GM23248 (cell line): ENCODE measurements around the gene ANKRD9. TPM values are rescaled to one million over a fixed set of nuclear protein-coding genes. Genes with fewer than 3 reads are reported as not detected.

Experiments
- DNase-seq: peaks from one replicate; pipeline ENCODE4 v3.0.0-alpha.2; 2015
- H2AFZ ChIP-seq: fragments of 200-600 bp; sonication (generic); 2 replicates; pipeline ENCODE4 v1.6.1; 2016; ENCODE audit warnings: antibody characterized with exemption
- H3F3A ChIP-seq: fragments of 200-600 bp; sonication (generic); 2 replicates; pipeline ENCODE4 v1.6.1; 2016; ENCODE audit warnings: mild to moderate bottlenecking, antibody characterized with exemption, mixed run types; ENCODE audit not compliant: insufficient read depth
- H3K27ac ChIP-seq: fragments of 200-600 bp; sonication (generic); 2 replicates; pipeline ENCODE4 v1.5.1; 2016; ENCODE audit warnings: mild to moderate bottlenecking
- H3K27me3 ChIP-seq: fragments of 200-600 bp; sonication (generic); replicated peaks from 2 replicates; pipeline ENCODE4 v1.6.1; 2016; ENCODE audit warnings: mild to moderate bottlenecking; ENCODE audit not compliant: insufficient read depth
- H3K36me3 ChIP-seq: fragments of 200-600 bp; sonication (generic); 2 replicates; pipeline ENCODE4 v1.6.1; 2016; ENCODE audit warnings: low read depth, mild to moderate bottlenecking
- H3K4me1 ChIP-seq: fragments of 200-600 bp; sonication (generic); 2 replicates; pipeline ENCODE4 v1.6.1; 2016; ENCODE audit warnings: mild to moderate bottlenecking; ENCODE audit not compliant: insufficient read depth
- H3K4me2 ChIP-seq: fragments of 200-600 bp; sonication (generic); one replicate; pipeline ENCODE4 v1.6.1; 2016; ENCODE audit warnings: mild to moderate bottlenecking; ENCODE audit not compliant: unreplicated experiment
- H3K4me3 ChIP-seq: fragments of 200-600 bp; sonication (generic); 2 replicates; pipeline ENCODE4 v1.5.1; 2016; ENCODE audit warnings: mild to moderate bottlenecking
- H3K79me2 ChIP-seq: fragments of 200-600 bp; sonication (generic); 2 replicates; pipeline ENCODE4 v1.6.1; 2016; ENCODE audit warnings: mild to moderate bottlenecking; ENCODE audit not compliant: insufficient read depth
- H3K9ac ChIP-seq: fragments of 200-600 bp; sonication (generic); 2 replicates; pipeline ENCODE4 v1.6.1; 2016; ENCODE audit warnings: mild to moderate bottlenecking
- H3K9me2 ChIP-seq: fragments of 200-600 bp; sonication (generic); 2 replicates; pipeline ENCODE4 v1.6.1; 2016; ENCODE audit warnings: mixed run types, mild to moderate bottlenecking, moderate library complexity; ENCODE audit not compliant: insufficient read depth
- H3K9me3 ChIP-seq: fragments of 200-600 bp; sonication (generic); one replicate; pipeline ENCODE4 v1.6.1; 2017; ENCODE audit warnings: low read depth
- H4K20me1 ChIP-seq: fragments of 200-600 bp; sonication (generic); 2 replicates; pipeline ENCODE4 v1.6.0; 2016; ENCODE audit not compliant: insufficient read depth
- EZH2 ChIP-seq: fragments of 200-600 bp; sonication (generic); IDR thresholded peaks from 2 replicates; pipeline ENCODE4 v1.6.1; 2018; ENCODE audit warnings: antibody characterized with exemption, mild to moderate bottlenecking; ENCODE audit not compliant: insufficient read depth, poor library complexity, severe bottlenecking
- EZH2phosphoT487 ChIP-seq: fragments of 200-600 bp; sonication (generic); IDR thresholded peaks from 2 replicates; pipeline ENCODE4 v1.6.1; 2018; ENCODE audit warnings: antibody characterized with exemption, moderate library complexity, mild to moderate bottlenecking, low read depth; ENCODE audit not compliant: insufficient read depth
- WGBS, 2 experiments: methylation state at CpG; one replicate each; pipeline ENCODE4 v1.1.6; 2015 to 2017; ENCODE audit warnings: low lambda C conversion rate in 2 of 2, low coverage in 1 of 2; ENCODE audit errors: missing lambda C conversion rate in 2 of 2; 5-methylcytosine and 5-hydroxymethylcytosine counted together
- in situ Hi-C: fragments of 300-500 bp; cut with MboI; formaldehyde crosslinking; loops from 2 replicates; pipeline ENCODE4 v1.15.0; 2020
- polyA plus RNA-seq: library from polyadenylated mRNA; unstranded; fragments of >200 nt; fragmentation: Nextera tagmentation; extraction: Ambion mirVana; gene quantifications from 2 replicates; pipeline ENCODE4 v1.2.1, GENCODE V29; 2016
- total RNA-seq: library from RNA; depleted of rRNA; stranded (reverse); fragments of >200 nt; shearing (Covaris generic); gene quantifications from 2 replicates; pipeline ENCODE4 v1.2.3, GENCODE V29; 2014

Gene ANKRD9
- total and polyA plus RNA-seq, 2 experiments from 2014 or later: 2.3 to 14.9 TPM

DNA sequence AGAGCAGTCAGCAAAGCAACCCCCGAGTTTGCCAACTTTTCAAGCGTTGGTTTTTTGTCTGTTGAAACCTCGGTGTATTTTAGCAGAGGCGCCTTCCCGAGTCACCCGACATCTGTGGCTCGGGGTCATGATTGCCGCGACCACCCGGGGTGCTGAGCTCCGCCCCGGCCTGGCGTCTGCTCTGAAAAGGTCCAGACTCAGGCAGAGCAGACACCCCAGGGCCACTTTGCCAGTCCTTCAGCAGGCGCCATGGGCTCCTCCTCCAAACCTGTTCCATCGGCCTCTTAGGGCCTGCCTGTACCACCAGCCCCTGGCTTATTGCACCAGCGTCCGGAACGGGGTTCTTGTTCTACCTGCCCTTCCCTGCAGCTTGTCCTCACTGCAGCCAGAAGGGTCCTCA lies 19.1 kb downstream of the ANKRD9 start:
- H3K4me3 ChIP-seq: no peak overlapping the region
- H3K4me2 ChIP-seq: no peak overlapping the region
- H3K27ac ChIP-seq: no peak overlapping the region
- no peaks in the 10 kb centered on the region for H3K79me2 ChIP-seq
- H2AFZ ChIP-seq: no peak overlapping the region
- in situ Hi-C loops: no loop called here
- H3K27me3 ChIP-seq: no peaks in the 10 kb centered on the region
- DNase-seq: no peak
- H4K20me1 ChIP-seq: no peaks in the 10 kb centered on the region
- no peaks in the 10 kb centered on the region for H3F3A ChIP-seq
- no peaks in the 10 kb centered on the region for H3K9me3 ChIP-seq
- no peaks in the 10 kb centered on the region for H3K9me2 ChIP-seq
- no peaks in the 10 kb centered on the region for H3K4me1 ChIP-seq
- no peak for TF ChIP-seq EZH2
- TF ChIP-seq EZH2phosphoT487: no peak
- no peaks in the 10 kb centered on the region for H3K36me3 ChIP-seq
- 93 to 94% methylated on average over 18 of the region's 18 CpGs for WGBS, 2 experiments
- no peak overlapping the region for H3K9ac ChIP-seq

DNA sequence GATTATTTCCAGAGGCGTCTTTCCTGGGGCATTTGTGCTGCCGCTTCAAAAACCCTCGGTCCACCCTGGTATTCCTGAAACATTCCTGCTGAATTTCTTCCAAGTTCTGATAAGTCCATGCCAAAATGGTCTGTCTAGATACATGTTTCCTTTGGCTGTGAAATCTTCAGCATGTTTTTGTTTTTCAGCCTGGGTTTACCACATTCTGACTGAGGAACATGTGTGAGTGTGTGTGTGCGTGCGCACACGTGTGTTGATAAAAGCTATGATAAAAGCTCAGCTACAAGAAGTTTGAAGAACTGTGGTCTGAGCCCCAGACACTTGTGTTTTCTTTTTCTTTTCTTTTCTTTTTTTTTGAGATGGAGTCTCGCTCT lies 22.4 kb downstream of the ANKRD9 start:
- Histone ChIP-seq H3K9me2 (no peaks in the 10 kb centered on the region), H3K27me3 (no peaks in the 10 kb centered on the region), H3K27ac (no peak overlapping the region), H3F3A (no peaks in the 10 kb centered on the region), H3K4me3 (no peak overlapping the region), H2AFZ (no peak overlapping the region), H3K9me3 (no peaks in the 10 kb centered on the region), H3K9ac (no peak overlapping the region), H3K36me3 (no peaks in the 10 kb centered on the region), H3K79me2 (no peaks in the 10 kb centered on the region), H3K4me2 (no peak overlapping the region), H4K20me1 (no peaks in the 10 kb centered on the region), H3K4me1 (0 out of 2 replicates have a peak, but pooled peaks cover 4% of the 10 kb centered on the region)
- in situ Hi-C loops: no loop called here
- 76 to 79% methylated on average over 7 of the region's 7 CpGs for WGBS, 2 experiments
- TF ChIP-seq EZH2phosphoT487: no peak
- TF ChIP-seq EZH2: no peak
- DNase-seq: no peak

GRCh38 chr14:102486513-102487203 lies 22.9 kb downstream of the ANKRD9 start:
- no peak overlapping the region for H3K4me2 ChIP-seq
- TF ChIP-seq EZH2phosphoT487 (no peak), EZH2 (no peak)
- H3K27me3 ChIP-seq: no peaks in the 10 kb centered on the region
- H3K9me2 ChIP-seq: no peaks in the 10 kb centered on the region
- 90 to 95% methylated on average over 15 to 17 of the region's 17 CpGs for WGBS, 2 experiments
- H3K4me1 ChIP-seq: peaks cover 8% of the 10 kb centered on the region; the same call in 1 of the 2 replicates
- no peaks in the 10 kb centered on the region for H3F3A ChIP-seq
- in situ Hi-C loops: no loop called here
- no peaks in the 10 kb centered on the region for H3K9me3 ChIP-seq
- H4K20me1 ChIP-seq: no peaks in the 10 kb centered on the region
- H2AFZ ChIP-seq: no peak overlapping the region
- H3K27ac ChIP-seq: no peak overlapping the region
- DNase-seq: no peak
- no peak overlapping the region for H3K9ac ChIP-seq
- H3K36me3 ChIP-seq: no peaks in the 10 kb centered on the region
- H3K4me3 ChIP-seq: no peak overlapping the region
- no peaks in the 10 kb centered on the region for H3K79me2 ChIP-seq

DNA sequence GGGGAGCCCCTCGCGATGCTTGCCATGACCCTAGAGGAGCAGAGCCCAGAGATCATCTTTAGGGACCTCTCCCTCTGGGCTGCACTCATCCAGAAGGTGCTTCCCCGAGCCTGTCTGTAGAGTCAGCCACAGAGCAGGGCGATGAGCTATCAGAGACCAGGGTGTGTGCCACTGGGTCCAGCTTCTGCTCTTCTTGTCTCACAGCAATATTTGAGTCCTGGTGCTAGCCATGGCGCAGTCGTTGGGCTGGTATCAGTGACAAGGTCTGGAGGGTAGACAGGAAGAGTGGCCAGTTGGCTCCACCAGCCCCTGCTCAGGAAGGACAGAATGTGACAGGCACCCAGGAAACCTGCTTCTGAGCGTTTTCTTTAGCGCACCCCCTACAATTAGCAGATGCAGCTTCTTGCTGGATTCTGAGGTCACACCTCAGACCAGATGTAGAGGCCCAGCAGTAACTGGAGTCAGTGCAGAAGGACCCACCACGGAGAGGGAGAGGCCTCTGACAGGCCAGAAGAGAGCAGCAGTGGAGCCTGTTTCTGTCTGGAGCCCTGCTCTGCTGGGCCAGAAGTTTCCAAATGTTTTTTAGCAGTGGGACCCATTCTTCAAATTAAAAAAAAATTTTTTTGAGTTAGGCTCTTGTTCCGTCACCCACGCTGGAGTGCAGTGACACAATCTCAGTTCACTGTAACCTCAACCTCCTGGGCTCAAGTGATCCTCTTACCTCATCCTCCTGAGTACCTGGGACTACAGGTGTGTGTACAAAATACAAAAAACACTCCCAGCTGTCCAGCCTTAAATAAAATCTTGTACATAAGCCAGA lies 23.7 kb downstream of the ANKRD9 start:
- in situ Hi-C loops: no loop called here
- H2AFZ ChIP-seq: no peak overlapping the region
- H3F3A ChIP-seq: no peaks in the 10 kb centered on the region; the same call in 1 of the 2 replicates
- no peaks in the 10 kb centered on the region for H4K20me1 ChIP-seq
- H3K36me3 ChIP-seq: no peaks in the 10 kb centered on the region
- H3K79me2 ChIP-seq: no peaks in the 10 kb centered on the region
- TF ChIP-seq EZH2: no peak
- no peak for TF ChIP-seq EZH2phosphoT487
- H3K4me3 ChIP-seq: no peak overlapping the region
- H3K9me2 ChIP-seq: no peaks in the 10 kb centered on the region
- DNase-seq: no peak
- H3K4me2 ChIP-seq: no peak overlapping the region
- no peaks in the 10 kb centered on the region for H3K27me3 ChIP-seq
- 86 to 91% methylated on average over 11 of the region's 11 CpGs for WGBS, 2 experiments
- no peak overlapping the region for H3K27ac ChIP-seq
- H3K9ac ChIP-seq: no peak overlapping the region
- peaks cover 11% of the 10 kb centered on the region; the same call in 1 of the 2 replicates for H3K4me1 ChIP-seq
- H3K9me3 ChIP-seq: no peaks in the 10 kb centered on the region
